ENCODE results near the gene OSBPL6.

- TF ChIP-seq EGR1 (IDR thresholded peaks at IDR 0.05; ENCODE audit: low read depth) (no peak), YY1 (IDR thresholded peaks at IDR 0.05; ENCODE audit: extremely low read depth, insufficient replicate concordance, low read depth, low read length) (no peak), POLR2A (IDR thresholded peaks at IDR 0.05; ENCODE audit: borderline replicate concordance, extremely low read depth, insufficient read depth, insufficient read length) (no peak), JUND (IDR thresholded peaks at IDR 0.05) (no peak), CTCF (IDR thresholded peaks at IDR 0.05 in 2 of 3, conservative IDR thresholded peaks at IDR 0.05 in 1 of 3; ENCODE audit: borderline replicate concordance in 1 of 3, insufficient read depth in 1 of 3, low read depth in 2 of 3, low read length in 2 of 3) (no peak), ELF1 (IDR thresholded peaks at IDR 0.05; ENCODE audit: borderline replicate concordance, low read depth) (no peak), EZH2 (IDR thresholded peaks at IDR 0.05) (no peak), EZH2phosphoT487 (IDR thresholded peaks at IDR 0.05; ENCODE audit: borderline replicate concordance) (no peak), POLR2AphosphoS5 (IDR thresholded peaks at IDR 0.05; ENCODE audit: low read depth, low read length) (no peak), ATF3 (IDR thresholded peaks at IDR 0.05) (no peak), SIN3A (IDR thresholded peaks at IDR 0.05; ENCODE audit: low read depth) (no peak), CEBPB (IDR thresholded peaks at IDR 0.05; ENCODE audit: low read depth) (no peak)
- TF ChIP-seq, protein P1, sequence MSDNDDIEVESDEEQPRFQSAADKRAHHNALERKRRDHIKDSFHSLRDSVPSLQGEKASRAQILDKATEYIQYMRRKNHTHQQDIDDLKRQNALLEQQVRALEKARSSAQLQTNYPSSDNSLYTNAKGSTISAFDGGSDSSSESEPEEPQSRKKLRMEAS (IDR thresholded peaks at IDR 0.05), result no peak
These were observed 137.4 kb downstream of the OSBPL6 start for GRCh38 chr2:178331474-178332432.

All from HCT116 (cell line).